NCI-H510A (cell line): ENCODE data around the gene NUFIP2.
"Not testable (repeated sequence)": the region's sequence is repeated elsewhere in the genome, so short reads cannot be mapped to it uniquely, and the experiment has no call there.

ENCODE experiments used
- DNase-seq: peaks from one replicate; lab custom pipeline; 2025; lab: John Stamatoyannopoulos, UW

NUFIP2 gene

GRCh38 chr17:29278692-29279091 lies 15.3 kb downstream of the NUFIP2 start:
- no peak for DNase-seq

GRCh38 chr17:29273924-29274323 lies 20.0 kb downstream of the NUFIP2 start:
- no peak for DNase-seq

GRCh38 chr17:29271980-29272379 lies 22.0 kb downstream of the NUFIP2 start:
- DNase-seq = not testable (repeated sequence)

- no peak for DNase-seq
Measured at GRCh38 chr17:29263916-29264315, 30.0 kb downstream of the NUFIP2 start.

- no peak for DNase-seq
Measured at GRCh38 chr17:29257756-29258155, 36.2 kb downstream of the NUFIP2 start.

- DNase-seq = no peak
Measured at GRCh38 chr17:29256735-29257466, 37.0 kb downstream of the NUFIP2 start.

DNA sequence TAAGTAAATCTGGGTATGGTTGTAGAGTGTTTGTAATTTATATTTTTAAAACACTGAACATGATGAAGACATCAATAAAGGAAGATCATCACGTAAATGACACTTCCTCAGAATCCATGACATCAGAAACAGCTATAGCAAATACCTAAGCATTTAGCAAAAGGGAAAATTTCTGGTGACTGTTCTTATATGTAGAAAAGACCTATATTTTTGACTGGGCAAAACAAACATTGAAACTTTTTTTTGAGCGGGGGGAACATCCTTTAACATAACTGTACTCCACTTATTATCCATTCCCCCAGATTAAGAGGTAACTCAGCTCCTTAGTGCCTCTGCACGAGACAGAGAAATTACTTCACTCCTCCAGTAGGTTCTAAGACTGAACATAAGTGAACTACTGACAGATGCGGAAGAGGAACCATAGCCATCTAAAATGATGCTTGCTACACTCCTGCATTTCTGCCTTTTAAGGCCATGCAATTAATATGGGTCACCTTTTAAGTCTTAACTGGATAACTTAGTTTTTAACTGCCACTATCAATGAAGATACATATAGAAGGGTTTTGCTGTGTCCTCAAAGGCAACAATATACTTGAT lies 37.9 kb downstream of the NUFIP2 start:
- no peak for DNase-seq

DNA sequence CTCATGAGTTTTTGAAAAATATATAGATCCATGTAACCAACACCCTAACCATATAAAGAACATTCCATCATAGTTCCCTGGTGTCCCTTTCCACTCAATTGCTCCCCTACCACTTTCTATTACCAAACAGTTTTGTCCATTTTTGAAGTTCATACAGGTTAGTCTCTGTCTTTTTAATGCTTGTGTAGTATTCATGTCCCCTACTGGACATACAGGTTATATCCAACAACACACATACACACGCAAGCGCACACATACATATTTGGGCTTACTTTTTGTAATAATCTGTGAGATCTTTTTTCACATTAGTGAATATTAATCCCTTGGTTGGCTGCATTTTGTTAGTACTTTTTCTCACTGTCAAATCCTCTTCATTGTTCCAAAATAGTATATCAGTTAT lies 40.9 kb downstream of the NUFIP2 start:
- DNase-seq = no peak

DNA sequence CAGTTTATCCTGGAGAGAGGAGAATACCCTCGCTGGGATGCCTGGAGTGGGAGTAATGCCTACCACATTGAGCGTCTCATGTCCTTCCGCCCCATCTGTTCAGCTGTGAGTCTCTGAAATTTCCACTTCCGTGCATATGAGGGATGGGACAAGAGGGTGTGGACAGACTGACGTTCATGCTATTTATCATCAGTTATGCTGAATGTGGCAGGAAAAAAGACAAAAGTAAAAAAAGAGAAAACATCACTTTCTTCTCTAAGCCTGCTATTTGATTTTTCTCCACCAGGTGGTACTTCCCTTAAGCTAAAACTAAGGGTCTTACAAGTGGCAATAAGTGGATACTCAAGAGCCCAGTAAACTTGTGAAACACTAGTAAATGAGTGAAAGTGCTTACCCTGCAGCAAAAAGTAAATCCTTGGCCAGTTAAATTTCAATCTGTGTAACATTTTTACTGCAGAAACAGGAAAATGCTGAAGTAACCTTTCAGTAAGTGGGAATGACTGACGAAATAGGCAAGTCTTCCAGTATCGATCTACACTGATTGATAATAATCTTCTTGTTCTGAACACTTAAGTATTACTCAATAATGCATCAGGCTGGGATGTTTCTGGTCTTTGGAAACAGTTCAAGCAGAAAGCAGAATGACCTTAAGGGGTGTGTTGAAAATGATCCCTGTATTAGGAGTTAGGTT lies 41.7 kb downstream of the NUFIP2 start:
- DNase-seq = no peak

DNA sequence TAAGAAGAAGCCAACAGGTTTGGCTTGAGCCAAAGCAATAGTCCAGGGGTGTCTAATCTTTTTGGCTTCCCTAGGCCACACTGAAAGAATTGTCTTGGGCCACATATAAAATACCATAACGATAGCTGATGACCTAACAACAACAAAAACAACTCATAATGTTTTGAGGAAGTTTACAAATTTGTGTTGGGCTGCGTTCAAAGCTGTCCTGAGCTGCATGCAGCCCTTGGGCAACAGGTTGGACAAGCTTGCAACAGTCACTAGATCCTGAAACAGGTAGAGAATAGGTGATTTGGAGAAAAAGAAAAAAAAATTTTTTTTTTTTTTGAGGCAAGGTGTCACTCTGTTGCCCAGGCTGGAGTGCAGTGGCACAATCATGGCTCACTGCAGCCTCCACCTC lies 42.8 kb downstream of the NUFIP2 start:
- no peak for DNase-seq

DNA sequence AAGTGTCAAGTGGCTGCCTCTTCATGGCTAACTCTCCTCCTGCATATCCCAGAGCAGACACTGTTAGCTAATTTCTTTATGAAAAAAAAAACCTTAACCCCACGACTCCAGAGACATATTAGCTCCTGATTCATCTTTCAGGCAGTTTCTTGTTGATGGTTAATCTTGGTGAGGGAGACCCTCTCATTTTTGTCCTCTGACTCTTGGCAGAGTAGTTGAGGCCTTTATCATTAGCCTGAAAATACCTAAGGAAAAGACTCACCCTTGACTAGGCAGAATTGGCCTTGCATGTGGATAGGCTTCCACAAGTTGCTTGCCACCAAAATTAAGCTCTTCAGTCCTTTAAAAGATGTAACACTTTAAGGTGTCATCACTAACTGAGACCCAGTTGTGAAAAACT lies 43.3 kb downstream of the NUFIP2 start:
- no peak for DNase-seq

GRCh38 chr17:29248845-29249244 lies 45.1 kb downstream of the NUFIP2 start:
- no peak for DNase-seq

- DNase-seq = no peak
Measured at GRCh38 chr17:29247219-29247618, 46.7 kb downstream of the NUFIP2 start.

DNA sequence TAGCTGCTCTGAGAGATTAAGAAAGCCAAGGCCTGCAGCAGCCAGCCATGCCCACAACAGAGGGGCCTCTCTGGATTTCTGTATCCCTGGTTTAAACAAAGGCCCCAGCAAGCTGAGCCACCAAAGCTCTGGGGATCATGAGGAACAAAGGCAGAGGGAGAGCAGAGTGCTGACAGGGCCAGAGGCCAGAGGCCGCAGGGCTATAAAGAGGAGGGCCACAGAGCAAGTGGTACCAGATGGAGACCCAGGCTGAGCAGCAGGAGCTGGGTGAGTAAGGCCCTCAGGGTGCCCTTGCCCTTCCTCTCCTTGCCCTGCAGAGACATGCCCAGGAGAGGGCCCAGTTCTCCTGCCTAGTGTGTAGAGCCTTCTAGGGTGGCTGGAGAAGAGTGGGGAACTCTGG lies 47.3 kb downstream of the NUFIP2 start, which contains the start of gene CRYBA1:
TSS of gene CRYBA1 (plus strand) at position 232 of the 400 bp plus-strand sequence. CDS start at position 237, 5 bp downstream.
- DNase-seq = no peak

GRCh38 chr17:29245401-29245800 lies 48.5 kb downstream of the NUFIP2 start:
- DNase-seq = no peak

GRCh38 chr17:29243792-29244191 lies 50.2 kb downstream of the NUFIP2 start:
- no peak for DNase-seq

DNA sequence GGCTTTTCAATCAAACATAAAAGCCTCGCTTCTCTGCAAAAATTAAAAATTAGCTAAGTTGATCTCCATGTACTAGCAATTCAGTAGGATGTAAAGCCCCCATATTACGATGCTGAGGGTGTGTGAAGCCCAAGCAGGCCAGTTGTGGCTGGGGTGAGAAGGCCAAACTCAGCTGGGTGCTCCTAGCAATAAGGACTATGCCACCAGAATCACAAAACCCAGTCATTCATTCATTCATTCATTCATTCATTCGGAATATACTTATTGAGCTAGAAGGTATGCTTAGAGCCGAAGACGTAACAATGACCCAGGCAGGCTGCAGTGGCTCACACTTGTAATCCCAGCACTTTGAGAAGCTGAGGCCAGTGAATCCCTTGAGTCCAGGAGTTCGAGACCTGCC lies 51.2 kb downstream of the NUFIP2 start:
- no peak for DNase-seq

DNA sequence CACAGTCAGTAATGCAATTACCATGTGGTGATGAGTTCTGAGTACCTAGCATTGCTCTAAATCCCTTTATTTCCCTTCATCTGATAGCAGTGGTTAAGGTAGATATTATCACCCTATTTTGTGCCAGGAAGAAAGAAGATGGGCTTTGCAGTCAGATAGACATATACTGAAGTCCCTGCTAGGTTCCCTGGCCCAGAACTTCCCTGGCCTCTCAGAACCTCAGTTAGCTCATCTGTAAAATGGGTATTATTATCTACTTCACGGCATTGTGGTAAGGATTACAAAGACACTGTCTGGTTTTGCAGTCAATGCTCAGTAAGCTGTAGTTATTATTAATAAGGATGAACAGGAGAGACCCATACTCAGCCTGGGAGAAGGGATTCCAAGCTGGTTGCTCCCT lies 51.9 kb downstream of the NUFIP2 start:
- no peak for DNase-seq

DNA sequence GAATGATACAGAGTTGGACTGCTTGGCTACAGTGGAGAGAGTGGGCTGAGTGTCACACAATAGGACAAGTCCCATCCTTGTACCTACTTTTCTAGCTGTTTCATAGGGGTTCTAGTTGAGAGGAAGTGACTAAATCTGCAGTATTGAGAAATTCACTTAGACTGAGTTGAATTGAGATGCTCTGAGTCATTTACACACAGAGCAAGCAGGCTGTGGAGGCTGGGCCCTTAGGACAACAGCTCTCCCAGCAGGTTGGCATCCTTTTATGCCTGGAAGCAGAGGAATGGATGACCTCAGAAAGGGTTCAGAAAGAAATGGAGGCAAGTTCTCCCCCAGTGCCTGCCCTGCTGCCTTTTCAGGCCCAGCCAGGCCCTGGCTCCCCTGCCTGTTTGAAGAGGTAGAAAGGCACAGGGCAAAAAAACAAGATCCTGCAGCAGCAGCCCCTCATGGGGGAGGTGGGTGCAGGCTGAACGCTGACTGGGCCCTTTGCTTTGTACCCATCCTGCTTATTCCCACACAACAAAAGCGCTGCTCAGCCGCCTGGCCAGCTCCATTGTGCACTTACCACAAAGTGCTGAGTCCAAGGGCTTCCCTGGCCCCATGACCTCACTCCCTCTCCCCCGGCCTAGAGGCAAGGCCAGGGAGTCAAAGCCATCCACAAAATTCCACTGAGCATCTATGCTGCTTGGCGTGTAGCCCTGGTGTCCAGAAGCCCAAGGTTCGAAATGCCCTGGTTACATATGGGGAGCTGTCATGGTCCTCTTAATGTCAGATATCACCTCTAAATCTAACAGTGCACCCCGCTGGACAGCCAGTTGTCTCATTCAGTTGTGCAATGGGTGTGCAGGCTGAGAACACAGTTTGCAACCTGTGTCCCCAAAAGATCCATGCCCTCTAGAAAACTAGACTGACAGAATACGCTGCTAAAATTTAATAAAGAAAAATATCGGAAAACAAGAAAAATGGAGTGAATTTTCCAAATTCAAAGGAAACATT lies 52.7 kb downstream of the NUFIP2 start:
- no peak for DNase-seq

DNA sequence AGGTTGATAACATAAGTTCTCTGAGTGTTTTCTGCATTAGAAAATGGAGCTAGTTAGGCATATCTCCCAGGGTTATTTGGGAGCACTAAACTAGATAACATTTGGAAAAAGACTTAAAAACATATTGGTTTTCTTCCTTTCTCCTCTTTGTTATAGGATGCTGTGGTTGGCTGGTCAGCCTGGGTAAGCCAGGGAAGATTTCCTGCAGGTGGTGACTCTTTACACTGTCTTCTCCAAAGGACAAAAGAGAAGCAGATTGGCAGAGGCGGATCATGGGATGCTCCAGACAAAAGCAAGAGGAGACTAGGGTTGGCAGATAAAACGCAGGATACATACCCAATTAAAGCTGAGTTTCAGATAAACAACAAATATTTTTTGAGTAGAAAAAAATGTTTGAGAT lies 53.5 kb downstream of the NUFIP2 start:
- DNase-seq = no peak

- DNase-seq = no peak
Measured at GRCh38 chr17:29238133-29238850, 55.7 kb downstream of the NUFIP2 start.
